Heart left ventricle (tissue), 16 donors: Measurements from ENCODE around the gene LUZP2. TPM values are rescaled to one million over a fixed set of nuclear protein-coding genes. Genes with fewer than 3 reads are reported as not detected.

Experiments
- ATAC-seq, 4 donors: fragments of 200-7000 bp; cut with Tn5 transposase; one replicate each; pipeline ENCODE4 v1.9.1; 2020 to 2022; ENCODE audit warnings: moderate library complexity in 4 of 4, mild to moderate bottlenecking in 3 of 4, moderate number of reproducible peaks in 1 of 4
- DNase-seq, 5 donors: peaks; one replicate each; pipeline ENCODE4 v3.0.0-alpha.2; 2020
- H3K27ac ChIP-seq, 12 donors: fragments of 200-600 bp; sonication (generic) in 4 of 12; one replicate each; pipeline versions ENCODE4 v1.5.0 to v1.8.0; 2016 to 2022; ENCODE audit warnings: mild to moderate bottlenecking in 2 of 12
- H3K27me3 ChIP-seq, 9 donors: fragments of 200-600 bp; sonication (generic) in 2 of 9; one replicate each; pipeline versions ENCODE4 v1.5.1 to v1.8.0; 2016 to 2022; ENCODE audit warnings: mild to moderate bottlenecking in 3 of 9
- H3K36me3 ChIP-seq, 9 donors: fragments of 200-600 bp; sonication (generic) in 2 of 9; one replicate each; pipeline versions ENCODE4 v1.5.0 to v1.8.0; 2018 to 2022; ENCODE audit warnings: mild to moderate bottlenecking in 2 of 9
- H3K4me1 ChIP-seq, 12 donors: fragments of 200-600 bp; sonication (generic) in 4 of 12; one replicate each; pipeline versions ENCODE4 v1.5.0 to v1.8.0; 2016 to 2022; ENCODE audit warnings: mild to moderate bottlenecking in 3 of 12
- H3K4me3 ChIP-seq, 12 donors: fragments of 200-600 bp; sonication (generic) in 4 of 12; one replicate each; pipeline versions ENCODE4 v1.5.0 to v1.8.0; 2017 to 2022; ENCODE audit warnings: mild to moderate bottlenecking in 9 of 12, moderate library complexity in 4 of 12
- H3K9me3 ChIP-seq, 12 donors: fragments of 200-600 bp; sonication (generic) in 4 of 12; one replicate each; pipeline versions ENCODE4 v1.5.0 to v1.8.0; 2016 to 2022; ENCODE audit warnings: mild to moderate bottlenecking in 1 of 12
- CTCF ChIP-seq, 12 donors: fragments of 200-600 bp; sonication (generic) in 4 of 12; IDR thresholded peaks; one replicate each; pipeline versions ENCODE4 v1.5.0 to v1.8.0; 2018 to 2022; ENCODE audit warnings: antibody characterized with exemption in 12 of 12, mild to moderate bottlenecking in 5 of 12
- POLR2A ChIP-seq, 2 donors: fragments of 450-650 bp; IDR thresholded peaks; one replicate each; pipeline ENCODE4 v1.6.1; 2017; ENCODE audit warnings: antibody characterized with exemption in 2 of 2, mild to moderate bottlenecking in 2 of 2, moderate library complexity in 2 of 2
- WGBS, 4 donors: extraction: QIAGEN DNeasy Blood & Tissue Kit in 2 of 4; methylation state at CpG; one replicate each; pipeline versions ENCODE4 v1.1.5 to v1.1.7; 2013 to 2018; 5-methylcytosine and 5-hydroxymethylcytosine counted together
- intact Hi-C, 10 donors: fragments of 100-400 bp; cut with DNase I; formaldehyde crosslinking; loops; one replicate each; pipeline versions ENCODE4 v1.11.1 to v1.14.2; 2022
- polyA plus RNA-seq, 2 donors: library from polyadenylated mRNA; stranded (reverse); fragments of 200-250 nt; gene quantifications; one replicate each; pipeline ENCODE4 v1.2.3, GENCODE V29; 2013
- total RNA-seq, 9 donors: library from RNA; depleted of rRNA in 2 of 9; stranded (reverse); fragments of >200 nt in 2 of 9; fragmentation: NEBNext Ultra II Directional in 3 of 9; extraction: Animal tissue kit (Norgen Biotek cat#: 25700) in 3 of 9; gene quantifications; one replicate each; pipeline versions ENCODE4 v1.1.0 to v1.2.4, GENCODE V29; 2016 to 2023
- donor health status: ischemic (EF 13 %, LVEDD 7.1; RV severe dilation, severe dysfunction).
- donor health status: healthy with polysubstance abuse.
- donor health status: DM: no; HTN: yes; CAD: no.
- donor health status: DM: no; HTN: no; CAD: no.
- donor health status: ischemic (EF 25% LVEDD 6.9; RV normal size, moderate dysfunction).
- donor health status: ischemic (EF 25% LVEDD 5.7; RV mildly dilated, moderate dysfunction).
- donor health status: healthy.
- donor health status: DM: yes; HTN: yes; CAD: no.
- donor health status: ischemic (EF 35%, LVEDD 5.7; RV mildly dilated, moderate dysfunction).
- donor health status: nonischemic (EF 11% LVEDD 7.7; RV severe dilation, severe dysfunction).
- donor health status: DM: yes; HTN: yes; CAD: no.
- donor health status: PGD.
- donor health status: ischemic (EF 29% LVEDD 5.4; RV normal size, mild dysfunction).
- donor health status: nonischemic (EF 23%, LVEDD 6.1; RV moderate dilation, normal function).

LUZP2 gene
- total and polyA plus RNA-seq, 11 donors, result 0.11 to 0.30 (median 0.17) TPM; not detected in 7

GRCh38 chr11:24513479-24514218, 16.8 kb downstream of the LUZP2 start:
- Histone ChIP-seq H3K9me3 (no peaks in the 10 kb centered on the region), H3K4me3 (no peak overlapping the region), H3K27me3 (no peaks in the 10 kb centered on the region), H3K27ac (peak overlapping the region in 1 of 12 donors; percentile 16), H3K4me1 (no peaks in the 10 kb centered on the region), H3K36me3 (no peaks in the 10 kb centered on the region)
- TF ChIP-seq CTCF (IDR thresholded peaks at IDR 0.05), result no peak
- TF ChIP-seq POLR2A (IDR thresholded peaks at IDR 0.05), result no peak
- ATAC-seq (peak in 2 of 4 donors; percentile 39 to 56), DNase-seq (no peak)
- WGBS, 4 donors, result 36 to 46% (median 40%) methylated on average over 3 of the region's 3 CpGs
- intact Hi-C loops, result no loop called here

- Histone ChIP-seq H3K4me1 (no peaks in the 10 kb centered on the region), H3K27ac (peak overlapping the region in 1 of 12 donors; percentile 16), H3K27me3 (no peaks in the 10 kb centered on the region), H3K4me3 (no peak overlapping the region), H3K36me3 (no peaks in the 10 kb centered on the region), H3K9me3 (no peaks in the 10 kb centered on the region)
- ATAC-seq (no peak), DNase-seq (no peak)
- no peak for TF ChIP-seq CTCF (IDR thresholded peaks at IDR 0.05)
- 54 to 62% (median 55%) methylated on average over 2 of the region's 2 CpGs for WGBS, 4 donors
- intact Hi-C loops, result no loop called here
Measured at GRCh38 chr11:24514219-24514594, 17.4 kb downstream of the LUZP2 start.

GRCh38 chr11:24515632-24516031, 18.8 kb downstream of the LUZP2 start:
- no peaks in the 10 kb centered on the region for H3K4me1 ChIP-seq
- no peaks in the 10 kb centered on the region for H3K27me3 ChIP-seq
- intact Hi-C loops, result no loop called here
- WGBS, 4 donors, result 85 to 93% (median 89%) methylated on average over 1 of the region's 1 CpG
- H3K27ac ChIP-seq, result no peak overlapping the region
- ATAC-seq (no peak), DNase-seq (no peak)
- no peaks in the 10 kb centered on the region for H3K9me3 ChIP-seq
- TF ChIP-seq CTCF (IDR thresholded peaks at IDR 0.05) (no peak), POLR2A (IDR thresholded peaks at IDR 0.05) (no peak)
- H3K4me3 ChIP-seq, result no peak overlapping the region
- no peaks in the 10 kb centered on the region for H3K36me3 ChIP-seq

GRCh38 chr11:24516638-24517037, 19.8 kb downstream of the LUZP2 start:
- no peaks in the 10 kb centered on the region for H3K36me3 ChIP-seq
- H3K4me1 ChIP-seq, result no peaks in the 10 kb centered on the region
- ATAC-seq (no peak), DNase-seq (no peak)
- no peak overlapping the region for H3K27ac ChIP-seq
- H3K4me3 ChIP-seq, result no peak overlapping the region
- TF ChIP-seq CTCF (IDR thresholded peaks at IDR 0.05), result no peak
- TF ChIP-seq POLR2A (IDR thresholded peaks at IDR 0.05), result no peak
- intact Hi-C loops, result no loop called here
- H3K27me3 ChIP-seq, result no peaks in the 10 kb centered on the region
- H3K9me3 ChIP-seq, result no peaks in the 10 kb centered on the region
